ENCODE results near the gene SLC1A2.

DNA sequence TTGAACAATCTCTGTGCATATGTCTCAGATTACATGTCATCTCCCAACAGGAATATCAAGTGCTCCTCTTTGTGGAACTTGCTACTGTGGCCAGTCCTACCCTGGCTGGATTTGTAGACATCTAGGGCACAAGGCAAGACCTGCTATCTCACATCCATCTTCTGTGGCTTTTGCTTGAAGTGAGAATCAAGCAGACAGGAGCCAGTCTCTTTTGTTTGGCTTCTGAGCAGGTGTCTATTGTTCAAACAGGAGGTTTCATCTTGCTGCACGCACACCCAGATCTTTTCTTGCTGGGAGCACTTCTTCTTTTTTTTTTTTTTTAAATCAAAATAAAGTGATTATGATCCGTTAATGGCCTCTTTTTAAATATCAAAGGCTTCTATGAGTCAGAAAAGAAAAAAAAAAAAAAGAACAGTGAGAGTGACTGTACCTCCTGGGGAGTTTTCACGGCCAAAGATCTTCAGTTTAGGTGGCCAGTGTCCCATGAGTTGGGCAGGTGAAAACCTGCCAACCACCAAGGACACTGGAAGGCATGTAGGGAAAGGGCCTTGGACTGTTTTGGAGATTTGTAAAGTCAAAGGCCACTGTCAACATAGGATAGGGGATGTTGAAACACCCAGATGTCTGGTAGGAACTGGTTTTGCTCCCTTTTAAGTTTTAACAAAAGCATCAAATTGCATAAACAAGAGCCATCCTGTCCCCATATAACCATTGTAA is 202.2 kb downstream of the SLC1A2 start:
- TF ChIP-seq CTCF (IDR thresholded peaks at IDR 0.05; ENCODE audit: low read depth, low read length), result no peak
- TF ChIP-seq EZH2phosphoT487 (IDR thresholded peaks at IDR 0.05; ENCODE audit: low read depth), result no peak
